HK-2 (cell line): Measurements from ENCODE around the gene HMGCLL1.

ENCODE experiments used
- DNase-seq: peaks from one replicate; pipeline ENCODE4 v3.0.0-alpha.2; 2018; ENCODE audit not compliant: unreplicated experiment

The HMGCLL1 gene

DNA sequence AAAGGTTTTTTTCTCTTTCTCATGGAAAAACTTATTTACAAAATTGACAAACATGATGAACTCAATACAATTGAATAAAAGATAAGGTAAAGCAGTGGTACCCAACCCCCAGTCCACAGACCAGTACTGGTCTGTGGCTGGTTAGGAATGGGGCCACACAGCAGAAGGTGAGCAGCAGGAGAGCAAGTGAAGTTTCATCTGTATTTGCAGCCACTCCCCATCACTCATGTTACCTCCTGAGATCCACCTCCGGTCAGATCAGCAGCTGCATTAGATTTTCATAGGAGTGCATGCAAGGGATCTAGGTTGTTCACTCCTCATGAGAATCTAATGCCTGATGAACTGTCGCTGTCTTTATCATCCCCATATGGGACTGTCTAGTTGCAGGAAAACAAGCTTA, 47.5 kb downstream of the HMGCLL1 start:
- DNase-seq, result no peak

DNA sequence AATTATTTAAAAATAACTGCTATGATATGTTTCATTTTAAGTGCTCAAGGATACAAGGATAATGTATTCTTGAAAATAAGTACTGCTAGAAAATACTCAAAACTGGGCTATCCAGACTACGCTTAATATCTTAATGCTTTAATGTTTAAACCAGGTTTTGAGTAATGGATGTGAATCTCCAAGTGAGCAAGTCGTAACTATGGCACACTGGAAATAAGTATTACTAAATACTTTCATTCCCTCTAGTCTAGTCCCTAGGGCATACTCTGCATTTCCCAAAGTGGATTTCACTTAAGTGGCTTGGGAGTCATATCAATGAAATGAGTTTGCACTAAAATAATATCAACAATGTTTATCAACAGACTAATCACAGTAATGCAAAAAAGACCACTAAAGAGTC, 48.1 kb downstream of the HMGCLL1 start:
- no peak for DNase-seq

DNA sequence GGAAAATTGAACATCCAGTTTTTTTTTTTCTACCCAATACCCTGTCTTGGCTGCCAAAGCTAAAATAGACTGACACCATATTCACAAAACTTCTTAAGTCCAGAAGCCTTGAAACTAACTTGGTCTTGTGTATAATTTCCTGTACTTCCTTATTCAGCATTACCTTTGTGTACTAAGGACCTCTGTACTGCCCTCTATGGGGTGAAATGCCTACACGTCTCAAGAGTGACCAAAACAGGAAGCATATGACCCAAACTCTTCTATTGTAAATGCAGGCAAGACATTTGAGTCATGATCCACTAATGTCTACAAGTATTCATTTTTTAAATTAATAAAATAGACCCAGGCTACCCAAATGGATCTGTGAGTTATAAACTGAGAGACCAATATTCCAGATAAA, 50.4 kb downstream of the HMGCLL1 start:
- no peak for DNase-seq

DNA sequence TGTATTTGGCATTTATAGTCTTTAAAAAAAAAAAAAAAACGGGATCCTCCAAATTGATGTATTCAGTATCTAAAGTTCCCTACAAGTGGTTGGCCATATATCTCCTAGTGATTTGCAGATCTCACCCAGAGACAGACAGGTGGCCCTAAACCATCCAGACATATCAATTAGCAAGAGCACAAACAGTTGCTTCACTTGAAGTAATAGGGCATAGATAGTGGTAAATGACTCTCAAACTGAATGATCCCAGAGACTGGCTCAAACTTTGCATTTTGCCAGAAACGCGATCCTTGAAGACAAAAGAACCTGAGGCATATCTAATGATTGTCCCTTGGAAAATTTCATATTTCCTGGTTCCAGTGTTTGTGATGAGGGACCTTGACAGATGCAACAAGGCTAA, 54.6 kb downstream of the HMGCLL1 start:
- DNase-seq, result no peak

DNA sequence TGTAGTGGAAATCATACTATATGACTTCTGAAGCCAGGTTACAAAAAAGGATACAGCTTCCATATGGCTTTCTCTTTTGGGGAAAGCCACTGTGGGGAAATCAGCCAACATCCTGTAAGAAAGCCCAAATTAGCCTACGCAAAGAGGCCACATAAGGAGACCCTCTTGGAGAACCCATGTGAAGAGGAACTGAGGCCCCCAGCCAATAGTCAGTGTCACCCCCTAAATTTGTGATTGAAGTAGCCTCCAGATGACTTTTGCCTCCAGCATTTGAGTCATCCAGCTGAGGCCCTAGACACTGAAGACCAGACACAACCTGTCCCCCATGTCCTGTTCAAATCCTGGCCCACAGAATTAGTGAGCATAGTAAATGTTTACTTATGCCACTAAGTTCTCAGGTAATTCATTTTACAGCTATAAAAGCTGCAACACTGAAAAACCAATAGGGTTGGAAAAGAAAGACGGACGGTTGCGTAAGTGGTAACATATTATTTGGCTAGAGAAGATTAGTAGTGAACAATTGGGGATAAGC, 60.4 kb downstream of the HMGCLL1 start:
- no peak for DNase-seq

DNA sequence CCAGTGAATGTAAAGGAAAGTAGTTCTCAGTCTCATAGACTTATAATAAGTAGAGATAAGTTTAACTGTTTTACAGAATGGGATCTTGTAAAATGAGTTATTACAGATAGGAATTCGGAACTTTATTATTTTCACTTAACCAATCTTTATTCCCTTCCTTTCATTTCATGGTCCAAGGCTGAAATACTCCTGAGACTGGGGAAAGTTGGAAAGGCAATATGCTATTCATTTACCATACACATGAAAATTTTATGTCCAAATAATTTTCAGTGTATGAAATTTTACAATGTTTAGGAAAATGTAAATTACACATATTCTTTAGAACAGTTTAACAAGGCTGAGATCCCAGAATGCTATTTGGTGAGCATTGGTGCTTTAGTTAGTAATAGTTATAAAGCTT, 62.3 kb downstream of the HMGCLL1 start:
- no peak for DNase-seq

DNA sequence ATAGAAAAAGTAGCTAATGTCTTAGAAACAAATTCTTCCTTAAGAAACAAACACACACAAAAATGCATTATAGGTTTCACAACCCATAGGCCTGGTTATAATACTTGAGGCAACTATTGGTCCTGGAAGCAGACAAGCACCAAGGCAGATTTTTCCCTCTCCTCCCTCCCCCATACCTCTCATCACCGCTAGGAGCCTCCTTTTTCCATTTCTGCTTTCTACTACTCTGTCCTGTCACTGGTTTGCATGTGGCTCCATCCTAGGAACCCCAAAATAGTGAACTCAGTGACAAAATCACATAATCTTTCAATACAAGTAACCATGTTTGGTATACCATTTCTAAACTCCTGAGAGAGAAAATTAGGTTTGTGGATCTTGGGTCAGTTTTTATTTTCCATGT, 66.1 kb downstream of the HMGCLL1 start:
- DNase-seq, result no peak

DNA sequence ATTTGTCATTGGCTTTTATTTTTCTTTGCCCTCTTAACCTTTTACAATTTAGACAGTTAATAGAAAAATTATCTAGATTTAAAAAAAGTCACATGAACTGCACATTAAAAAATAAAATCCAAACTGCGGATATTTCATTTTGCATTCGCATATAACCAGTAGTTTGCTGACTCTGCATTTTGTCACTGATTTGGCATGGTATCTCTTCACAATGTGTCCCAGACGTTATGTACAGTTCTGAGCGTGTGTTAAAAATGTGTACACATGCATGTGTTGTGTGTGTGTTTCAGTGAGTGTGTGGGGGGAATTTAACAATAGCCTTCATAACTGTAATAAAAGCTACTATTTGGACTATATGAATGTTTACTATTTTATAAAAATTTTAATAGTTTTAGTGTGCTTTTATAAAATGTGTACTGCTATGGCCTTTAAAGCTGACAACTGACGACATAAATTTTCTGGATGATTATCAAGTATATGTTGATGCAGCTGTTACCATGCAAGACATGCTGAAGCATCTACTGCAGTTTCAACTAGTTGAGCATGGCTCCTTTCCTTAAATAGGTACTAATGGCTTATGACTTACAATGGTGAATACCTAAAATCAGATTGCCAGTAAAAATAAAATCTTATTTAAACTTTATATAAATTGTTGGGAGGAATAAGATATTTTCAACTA, 67.7 kb downstream of the HMGCLL1 start:
- no peak for DNase-seq

DNA sequence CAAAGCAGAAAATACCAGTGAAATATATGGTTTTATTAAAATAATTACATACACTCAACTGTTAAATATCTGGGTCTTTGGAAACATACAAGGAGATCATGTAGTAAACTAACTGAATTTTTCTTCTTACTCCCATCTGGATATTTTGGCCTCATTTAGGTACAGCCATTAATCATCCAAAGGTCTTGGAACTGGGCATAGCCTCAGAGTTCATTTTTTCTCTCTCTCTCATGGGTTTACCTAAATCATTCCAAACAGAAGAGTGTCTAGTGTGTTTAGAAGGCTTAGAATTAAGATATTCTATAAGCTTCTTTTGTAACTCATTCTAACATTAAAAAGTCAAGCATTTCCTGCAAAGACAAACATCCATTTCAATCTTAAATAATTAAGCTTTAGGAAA, 79.4 kb downstream of the HMGCLL1 start:
- no peak for DNase-seq

DNA sequence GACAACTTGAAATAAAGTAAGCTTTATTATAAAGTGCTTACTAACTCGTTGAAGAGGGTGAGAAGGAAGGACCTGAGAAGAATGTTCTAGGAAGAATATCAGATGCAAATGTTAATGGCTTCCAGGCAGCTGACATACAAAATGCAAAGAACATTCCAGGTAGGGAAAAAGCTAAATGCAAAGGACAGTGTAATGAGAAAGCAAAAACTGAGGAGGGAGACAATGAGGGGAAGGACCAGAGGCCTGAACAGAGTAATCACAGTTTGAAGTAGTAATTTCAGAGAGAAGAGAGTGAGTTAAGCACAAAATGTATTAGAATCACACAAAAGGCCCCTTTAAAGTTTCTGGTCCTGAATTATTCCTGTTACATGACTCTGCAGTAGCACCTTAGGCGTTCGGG, 81.3 kb downstream of the HMGCLL1 start:
- no peak for DNase-seq

DNA sequence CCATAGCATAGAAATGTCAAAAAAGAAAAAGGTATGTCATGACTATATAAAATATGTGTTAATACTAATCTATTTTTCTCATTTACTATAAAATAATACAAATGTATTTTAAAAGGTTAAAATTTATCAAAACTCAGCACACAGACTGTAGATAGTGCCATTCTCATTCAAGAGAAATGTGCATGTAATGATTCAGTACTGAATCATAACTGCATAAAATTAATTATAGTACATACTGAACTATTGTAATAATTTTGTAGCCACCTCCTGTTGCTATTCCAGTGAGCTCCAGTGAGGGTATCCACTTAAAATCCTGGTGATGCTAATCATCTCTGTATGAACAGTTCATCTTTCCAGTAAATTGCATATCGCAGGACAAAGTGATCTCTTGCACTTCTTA, 82.8 kb downstream of the HMGCLL1 start:
- DNase-seq, result no peak

DNA sequence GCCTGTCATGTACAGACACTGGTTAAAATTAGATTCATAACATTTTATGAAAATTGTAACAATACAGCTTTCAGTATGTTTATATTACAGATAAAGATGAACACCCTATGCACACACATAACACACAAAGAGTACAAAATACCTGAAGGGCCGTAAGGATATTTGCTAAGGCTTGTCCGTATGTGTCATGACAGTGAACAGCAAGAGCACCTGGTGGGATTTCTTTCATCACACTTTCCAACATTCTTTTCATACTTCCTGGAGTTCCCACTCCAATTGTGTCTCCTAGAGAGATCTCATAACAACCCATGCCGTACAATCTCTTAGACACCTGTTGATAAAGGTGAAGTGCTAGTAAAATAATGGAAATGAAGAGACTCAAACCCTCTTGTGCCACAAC, 83.7 kb downstream of the HMGCLL1 start:
- no peak for DNase-seq

DNA sequence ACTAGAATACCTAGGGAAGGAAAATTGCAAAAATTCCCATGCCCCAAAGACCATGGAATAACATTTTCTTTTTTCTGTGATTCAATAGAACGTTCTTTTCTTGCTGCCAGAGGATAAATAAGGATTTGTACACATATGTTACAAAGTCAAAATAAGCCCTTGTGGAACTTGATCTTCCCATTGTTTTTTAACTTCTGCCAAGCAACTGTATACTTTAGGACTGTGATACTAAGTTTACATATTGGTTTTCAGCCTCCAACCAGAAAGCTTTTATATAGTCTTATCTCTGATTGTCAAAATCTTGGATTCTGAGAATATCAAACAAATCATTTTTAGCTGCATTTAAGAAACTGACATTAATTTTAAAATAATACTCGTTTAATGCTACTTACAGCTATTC, 84.6 kb downstream of the HMGCLL1 start:
- no peak for DNase-seq

DNA sequence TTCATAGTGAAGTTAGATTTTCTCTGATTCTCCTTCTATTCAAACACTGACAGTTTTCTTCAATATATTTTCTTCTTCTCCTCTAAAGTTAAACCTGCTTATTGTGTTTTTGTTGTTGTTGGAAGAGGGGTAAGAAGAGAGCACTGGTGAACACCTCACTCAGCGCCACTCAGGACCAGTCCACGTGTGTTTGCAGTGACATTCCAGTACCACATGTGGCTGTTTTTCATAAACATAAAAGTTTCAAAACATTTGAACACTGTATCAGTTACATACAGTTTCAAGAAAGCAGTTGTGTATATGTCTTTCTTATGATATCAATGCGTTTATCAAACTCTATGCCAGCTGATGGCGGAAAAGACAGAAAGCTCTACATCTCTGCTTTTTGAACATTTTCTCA, 86.7 kb downstream of the HMGCLL1 start:
- DNase-seq, result no peak

DNA sequence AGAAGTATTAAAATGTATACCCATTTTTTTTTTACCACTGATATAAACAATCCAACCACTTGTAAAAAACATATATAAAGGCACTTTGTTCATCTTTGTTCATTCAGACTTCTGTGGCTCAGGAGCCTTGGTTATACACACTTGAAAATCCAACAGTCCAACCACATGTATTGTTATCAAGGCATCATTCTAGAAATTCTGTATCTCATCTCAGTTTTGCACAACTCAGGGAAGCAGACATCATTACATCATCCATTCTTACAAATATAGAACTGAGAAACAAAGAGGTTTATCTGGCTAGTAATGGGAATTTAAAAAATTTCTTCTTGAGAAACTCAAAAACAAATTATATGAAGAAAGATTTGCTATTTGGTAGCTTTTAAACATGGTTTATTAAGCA, 88.1 kb downstream of the HMGCLL1 start:
- DNase-seq, result no peak

DNA sequence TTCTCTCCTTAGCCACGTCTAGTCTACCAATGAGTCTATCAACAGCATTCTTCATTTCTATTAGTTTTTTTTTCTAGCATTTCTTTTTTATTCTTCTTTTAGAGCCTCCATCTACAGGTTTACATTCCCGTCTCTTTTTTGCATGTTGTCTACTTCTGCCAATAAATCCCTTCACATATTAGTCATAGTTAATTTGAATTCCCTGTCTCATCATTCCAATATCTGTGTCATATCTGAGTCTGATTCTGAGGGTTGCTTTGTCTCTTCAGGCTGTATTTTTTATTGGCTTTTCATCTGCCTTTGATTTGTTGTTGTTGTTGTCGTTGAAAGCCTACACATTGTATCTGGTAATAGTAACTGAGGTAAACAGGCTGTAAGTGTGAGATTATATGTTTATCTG, 104.6 kb downstream of the HMGCLL1 start:
- DNase-seq, result no peak

DNA sequence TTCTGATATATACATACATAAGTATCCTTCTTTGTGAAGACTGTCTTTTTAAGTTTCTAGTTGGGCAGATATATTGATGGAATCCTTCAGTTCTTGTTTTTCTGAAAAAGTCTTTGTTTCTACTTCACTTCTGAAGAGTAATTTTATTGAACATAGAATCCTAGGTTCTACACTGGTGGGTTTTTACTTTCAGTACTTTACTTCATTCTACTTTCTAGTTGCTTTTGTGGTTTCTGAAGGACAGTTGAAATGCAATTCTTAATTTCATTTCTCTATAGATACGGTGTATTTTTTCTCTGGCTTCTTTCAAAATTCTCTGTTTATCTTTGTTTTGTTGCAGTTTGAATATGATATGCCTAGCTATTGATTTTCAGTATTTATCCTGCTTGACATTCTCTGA, 105.3 kb downstream of the HMGCLL1 start:
- DNase-seq, result no peak

DNA sequence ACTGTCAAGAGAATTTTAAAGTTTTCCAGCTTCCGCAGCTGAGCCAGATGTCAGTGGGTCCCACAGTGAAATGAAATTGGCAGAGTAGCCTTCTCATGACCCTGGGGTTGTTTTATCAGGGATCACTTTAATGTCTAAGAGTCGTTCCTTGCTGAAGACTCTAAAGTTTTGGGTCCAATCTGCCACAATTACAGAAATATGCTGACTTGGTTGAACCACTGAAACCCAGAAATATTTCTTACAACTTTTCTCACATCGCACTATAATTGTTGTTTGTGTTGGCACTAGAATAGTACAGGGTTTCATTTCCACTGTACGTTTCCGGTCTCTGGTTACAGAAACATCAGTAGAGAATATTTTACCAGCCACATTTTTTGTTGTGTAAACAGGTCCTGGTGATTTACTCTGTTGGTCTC, 109.0 kb downstream of the HMGCLL1 start:
- DNase-seq, result no peak

DNA sequence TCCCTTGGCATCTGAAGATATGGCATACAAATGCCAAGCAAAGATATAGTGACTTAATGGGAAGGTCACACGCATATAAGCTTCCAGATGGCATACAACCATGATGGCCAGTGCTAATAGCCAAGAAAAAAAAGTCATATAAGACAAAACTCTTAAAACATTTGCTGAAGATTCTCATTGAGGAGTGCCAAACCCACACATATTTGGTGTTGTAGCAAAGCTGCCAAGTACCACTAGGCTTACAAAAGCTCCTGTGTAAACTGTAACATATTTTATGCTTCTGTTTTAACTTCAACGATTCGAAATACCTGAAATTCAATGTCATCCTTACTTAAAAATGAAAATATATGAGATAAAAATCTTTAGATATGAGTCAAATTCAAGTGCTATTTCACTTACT, 123.0 kb downstream of the HMGCLL1 start:
- DNase-seq, result no peak

DNA sequence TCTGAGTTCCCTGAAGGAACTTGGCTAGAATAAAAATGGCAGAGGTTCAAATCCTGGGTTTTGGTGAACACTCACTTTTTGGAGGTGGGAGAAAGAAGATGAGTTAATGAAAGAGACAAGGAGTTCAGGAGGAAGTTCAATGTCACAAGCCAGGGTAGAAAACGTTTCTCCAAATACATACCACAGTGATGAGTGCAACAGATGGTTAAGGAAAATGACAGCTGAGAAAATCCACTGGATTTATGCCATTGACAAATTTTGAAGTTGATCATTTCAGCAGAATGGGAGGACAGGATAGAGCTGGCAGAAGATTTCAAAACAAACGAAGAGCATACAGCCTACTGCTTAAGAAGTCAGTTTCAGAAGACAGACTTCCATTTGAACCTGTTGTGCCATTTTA, 129.0 kb downstream of the HMGCLL1 start:
- no peak for DNase-seq

DNA sequence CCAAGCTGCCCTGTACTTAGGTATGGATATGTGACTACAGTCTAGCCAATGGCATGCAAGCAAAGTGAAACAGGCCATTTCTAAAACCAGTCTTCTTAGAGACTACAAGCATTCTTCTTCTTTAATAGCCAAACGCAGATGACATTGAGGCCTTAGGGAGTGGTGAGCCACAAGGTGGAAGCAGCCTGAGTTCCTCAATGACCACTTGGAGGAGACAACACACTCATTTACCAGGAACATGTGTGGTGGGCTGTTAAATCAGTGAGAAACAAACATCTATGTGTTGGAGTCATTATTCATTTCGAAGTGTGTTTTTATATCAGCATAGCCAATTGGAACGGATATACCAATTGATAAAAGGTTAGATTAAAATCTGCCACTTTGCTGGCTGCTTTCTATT, 129.8 kb downstream of the HMGCLL1 start:
- DNase-seq, result no peak

DNA sequence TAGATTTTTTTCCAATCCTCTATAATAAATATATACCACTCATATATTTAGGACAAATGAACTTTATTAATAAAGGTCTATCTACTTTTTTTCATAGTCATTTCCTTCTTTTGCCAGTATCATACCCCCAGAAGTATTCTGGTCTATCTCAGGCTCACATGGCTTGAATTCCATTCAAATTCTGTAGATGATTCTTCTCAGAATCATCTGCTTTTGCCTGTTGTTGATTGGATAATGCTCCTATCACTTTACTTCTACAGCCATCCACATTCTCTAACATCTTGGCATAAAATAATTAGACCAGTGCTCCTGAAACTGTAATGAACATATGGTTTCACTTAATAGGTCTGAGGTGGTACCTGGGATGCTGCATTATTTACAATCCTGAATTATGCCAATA, 130.5 kb downstream of the HMGCLL1 start:
- DNase-seq, result no peak

DNA sequence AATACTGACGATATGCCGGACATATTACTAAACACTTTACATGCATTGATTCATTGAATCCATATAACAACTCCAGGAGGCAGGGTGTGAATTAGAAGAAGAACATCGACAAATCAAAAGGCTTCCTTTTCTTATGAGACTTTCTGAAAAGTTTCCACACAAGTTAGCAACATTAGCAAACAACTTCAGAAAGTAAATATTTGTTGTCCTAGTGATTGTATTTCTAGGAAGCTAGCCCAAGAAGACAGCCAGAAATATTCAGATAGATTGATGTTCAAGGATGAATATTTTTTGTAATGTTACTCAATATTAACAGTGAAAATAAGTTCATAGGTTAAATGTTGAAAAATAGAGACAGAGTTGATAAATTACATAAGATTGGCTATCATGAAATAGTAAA, 131.1 kb downstream of the HMGCLL1 start:
- no peak for DNase-seq

DNA sequence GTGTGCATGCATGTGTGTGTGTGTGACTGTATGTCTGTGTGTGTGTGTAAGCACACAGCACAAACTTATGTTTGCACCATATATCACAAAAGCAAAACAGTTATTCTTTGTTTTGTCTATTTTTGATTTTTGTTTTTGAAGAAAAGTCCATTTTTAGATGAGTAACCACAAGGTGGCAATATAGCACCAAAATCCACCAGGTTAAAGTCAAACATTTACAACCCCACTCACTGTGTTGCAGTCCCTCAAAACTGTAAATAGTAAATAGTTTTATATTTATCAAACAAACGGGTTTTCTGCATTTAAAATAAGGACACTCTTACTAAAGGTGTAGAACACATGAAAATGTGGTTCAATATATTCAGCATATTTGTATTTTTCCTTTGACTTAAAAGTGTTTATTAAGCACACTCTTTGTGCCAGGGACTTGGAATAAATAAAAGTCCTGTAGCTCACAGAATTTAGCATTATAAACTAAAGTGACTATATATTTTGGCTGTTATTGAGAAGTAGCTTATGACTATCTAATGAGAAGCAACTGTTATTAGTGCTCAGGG, 133.3 kb downstream of the HMGCLL1 start:
- no peak for DNase-seq
